NCI-H1694 treated with DMSO at 0.1 percent for 48 hours (cell line): ENCODE measurements around the gene HTR3A.
"Not testable (repeated sequence)": the region's sequence is repeated elsewhere in the genome, so short reads cannot be mapped to it uniquely, and the experiment has no call there.

Experiments used
- DNase-seq: peaks from one replicate; lab custom pipeline; 2025; lab: John Stamatoyannopoulos, UW

Gene HTR3A

DNA sequence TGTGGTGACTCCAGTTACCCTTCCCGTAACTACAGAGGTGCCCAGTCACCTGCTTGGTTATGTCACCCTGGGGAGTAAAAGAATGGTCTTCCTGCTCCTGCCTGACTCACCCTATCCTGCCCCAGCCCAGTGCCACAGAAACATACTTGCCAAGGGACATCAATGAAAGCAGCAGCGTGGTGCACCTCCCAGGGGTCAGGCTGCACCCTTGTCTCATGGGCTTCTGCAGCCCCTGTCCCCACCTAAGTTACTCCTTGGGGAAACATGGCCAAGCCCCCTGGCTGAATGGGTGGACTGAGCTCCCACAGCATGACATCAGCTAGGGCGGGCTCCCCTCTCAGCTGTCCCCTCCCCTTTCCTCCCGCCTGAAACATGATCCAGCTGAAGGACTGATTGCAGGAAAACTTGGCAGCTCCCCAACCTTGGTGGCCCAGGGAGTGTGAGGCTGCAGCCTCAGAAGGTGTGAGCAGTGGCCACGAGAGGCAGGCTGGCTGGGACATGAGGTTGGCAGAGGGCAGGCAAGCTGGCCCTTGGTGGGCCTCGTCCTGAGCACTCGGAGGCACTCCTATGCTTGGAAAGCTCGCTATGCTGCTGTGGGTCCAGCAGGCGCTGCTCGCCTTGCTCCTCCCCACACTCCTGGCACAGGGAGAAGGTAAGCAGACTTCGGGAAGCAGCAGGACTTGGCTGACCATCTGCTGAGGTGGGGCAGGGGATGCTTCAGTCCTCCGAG is at the start of gene HTR3A:
Gene HTR3A, plus strand, starts transcription at position 368 of the 730 bp plus-strand sequence. Its CDS starts 218 bp downstream, at position 586.
- DNase-seq = no peak

DNA sequence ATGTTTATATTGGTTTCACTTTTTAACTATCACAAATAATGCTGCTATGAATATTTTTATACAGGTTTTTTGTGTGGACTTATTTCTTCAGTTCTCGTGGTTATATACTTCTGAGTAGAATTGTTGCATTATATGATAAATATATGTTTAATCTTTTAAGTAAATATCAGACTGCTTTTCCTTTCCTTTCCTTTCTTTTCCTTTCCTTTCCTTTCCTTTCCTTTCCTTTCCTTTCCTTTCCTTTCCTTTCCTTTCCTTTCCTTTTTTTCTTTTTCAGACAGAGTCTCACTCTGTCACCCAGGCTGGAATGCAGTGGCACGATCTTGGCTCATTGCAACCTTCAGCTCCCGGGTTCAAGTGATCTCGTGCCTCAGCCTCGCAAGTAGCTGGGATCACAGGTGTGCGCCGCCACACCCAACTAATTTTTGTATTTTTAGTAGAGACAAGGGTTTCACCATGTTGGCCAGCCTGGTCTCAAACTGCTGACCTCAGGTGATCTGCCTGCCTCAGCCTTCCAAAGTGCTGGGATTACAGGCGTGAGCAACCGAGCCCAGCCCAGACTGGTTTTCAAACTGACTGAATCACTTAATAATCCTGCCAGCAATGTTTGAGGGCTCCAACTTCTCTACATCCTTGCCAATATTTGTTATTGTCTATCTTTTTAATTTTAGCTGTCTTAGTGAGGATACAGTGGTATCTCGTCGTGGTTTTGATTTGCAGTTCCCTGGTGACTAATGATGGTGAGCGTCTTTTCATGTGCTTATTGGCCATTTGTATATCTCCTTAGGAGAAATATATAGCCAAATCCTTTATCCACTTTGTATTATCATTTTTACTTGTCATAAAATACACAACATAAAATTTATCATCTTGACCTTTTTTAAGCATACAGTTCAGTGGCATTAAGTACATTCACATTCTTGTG is 48.4 kb upstream of the HTR3A start:
- DNase-seq = no peak

DNA sequence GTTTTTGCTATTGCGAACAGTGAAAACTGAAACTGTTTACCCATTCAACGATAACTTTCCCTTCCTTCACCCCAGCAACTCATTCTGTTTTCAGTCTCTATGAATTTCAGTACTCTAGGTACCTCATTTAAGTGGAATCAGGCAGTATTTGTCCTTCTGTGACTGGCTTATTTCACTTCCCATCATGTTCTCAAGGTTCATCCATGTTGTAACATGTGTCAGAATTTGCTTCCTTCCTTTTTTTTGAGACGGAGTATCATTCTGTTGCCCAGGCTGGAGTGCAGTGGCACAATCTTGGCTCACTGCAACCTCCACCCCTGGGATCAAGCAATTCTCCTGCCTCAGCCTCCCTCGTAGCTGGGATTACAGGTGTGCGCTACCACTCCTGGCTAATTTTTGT is 46.6 kb upstream of the HTR3A start:
- no peak for DNase-seq

DNA sequence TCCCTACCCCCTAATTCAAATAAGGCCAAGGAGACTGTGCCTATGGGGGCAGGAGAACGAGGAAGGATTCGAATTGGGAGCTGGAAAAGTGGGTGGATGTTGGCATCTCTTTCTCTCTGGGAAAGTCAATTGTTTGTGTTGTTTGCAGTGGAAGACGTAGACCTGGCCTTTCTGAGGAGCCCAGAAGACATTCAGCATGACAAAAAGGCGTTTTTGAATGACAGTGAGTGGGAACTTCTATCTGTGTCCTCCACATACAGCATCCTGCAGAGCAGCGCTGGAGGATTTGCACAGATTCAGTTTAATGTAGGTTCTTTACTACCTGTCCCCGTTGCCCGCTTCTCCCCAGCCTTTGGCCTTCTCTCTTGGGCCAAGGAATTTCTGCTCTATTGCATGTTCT is 42.1 kb upstream of the HTR3A start:
- DNase-seq = no peak

DNA sequence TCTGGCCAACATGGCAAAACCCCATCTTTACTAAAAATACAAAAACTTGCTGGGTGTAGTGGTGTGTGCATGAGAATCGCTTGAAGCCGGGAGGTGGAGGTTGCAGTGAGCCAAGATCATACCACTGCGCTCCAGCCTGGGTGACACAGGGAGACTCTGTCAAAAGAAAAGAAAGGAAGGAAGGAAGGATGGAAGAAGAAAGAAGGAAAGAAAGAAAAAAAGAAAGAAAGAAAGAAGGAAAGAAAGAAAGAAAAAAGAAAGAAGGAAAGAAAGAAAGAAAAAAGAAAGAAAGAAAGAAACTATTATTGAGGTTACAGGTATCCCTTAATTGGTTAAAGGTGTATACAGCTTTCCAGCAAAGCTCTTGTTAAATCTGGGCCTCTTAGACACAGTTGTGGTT is 40.7 kb upstream of the HTR3A start:
- DNase-seq = not testable (repeated sequence)

DNA sequence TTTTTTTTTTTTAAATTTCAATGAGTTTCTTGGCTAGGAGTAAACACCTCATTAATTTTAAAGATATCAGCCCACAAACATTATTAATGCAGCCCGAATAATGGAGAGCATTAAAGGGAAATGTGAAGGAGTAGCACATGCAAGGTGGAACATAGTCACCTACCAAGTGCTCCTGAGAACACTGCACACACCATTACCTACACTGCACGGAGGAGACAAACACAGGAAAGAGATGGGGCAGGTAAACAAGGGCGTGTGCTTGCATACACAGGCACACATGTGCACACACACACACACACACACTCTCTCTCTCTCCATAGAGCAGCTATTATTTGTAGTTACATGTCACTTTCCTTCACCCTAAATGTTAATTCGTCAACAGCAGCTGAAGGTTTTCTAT is 40.1 kb upstream of the HTR3A start:
- DNase-seq = no peak

DNA sequence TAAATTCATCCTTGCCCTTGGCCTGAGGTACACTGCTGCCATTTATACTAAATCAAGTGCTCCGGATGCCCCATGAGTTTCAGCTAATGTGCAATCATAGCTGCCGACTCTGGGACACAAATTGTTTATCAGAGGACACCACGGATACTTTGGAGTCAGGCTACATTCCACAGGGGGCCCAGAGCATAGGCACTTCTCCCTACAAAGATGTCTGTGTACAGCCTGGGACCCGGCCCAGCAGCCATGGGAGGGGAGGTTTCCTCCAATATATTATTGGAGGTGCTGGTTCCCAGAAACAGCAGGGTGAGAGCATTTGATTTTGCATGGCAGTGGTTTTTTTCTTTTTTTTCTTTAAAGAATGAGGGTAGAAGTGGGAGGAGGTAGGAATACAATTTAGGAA is 39.0 kb upstream of the HTR3A start:
- no peak for DNase-seq

DNA sequence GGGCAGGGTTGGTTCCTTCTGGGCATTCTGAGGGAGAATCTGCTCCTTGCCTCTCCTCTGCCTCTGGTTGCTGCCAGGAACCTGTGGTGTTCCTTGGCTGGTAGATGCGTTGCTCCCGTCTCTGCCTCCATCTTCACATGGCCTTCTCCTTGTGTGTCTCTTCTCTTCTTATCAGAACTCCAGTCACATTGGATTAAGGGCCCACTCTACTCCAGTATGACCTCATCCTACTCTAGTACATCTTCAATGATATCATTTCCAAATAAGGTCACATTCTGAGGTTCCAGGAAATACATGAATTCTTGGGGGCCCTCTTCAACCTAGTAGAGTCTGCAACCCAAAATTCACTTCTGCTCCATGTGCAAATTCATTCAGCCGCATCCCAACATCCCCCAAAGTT is 37.0 kb upstream of the HTR3A start:
- DNase-seq = no peak

DNA sequence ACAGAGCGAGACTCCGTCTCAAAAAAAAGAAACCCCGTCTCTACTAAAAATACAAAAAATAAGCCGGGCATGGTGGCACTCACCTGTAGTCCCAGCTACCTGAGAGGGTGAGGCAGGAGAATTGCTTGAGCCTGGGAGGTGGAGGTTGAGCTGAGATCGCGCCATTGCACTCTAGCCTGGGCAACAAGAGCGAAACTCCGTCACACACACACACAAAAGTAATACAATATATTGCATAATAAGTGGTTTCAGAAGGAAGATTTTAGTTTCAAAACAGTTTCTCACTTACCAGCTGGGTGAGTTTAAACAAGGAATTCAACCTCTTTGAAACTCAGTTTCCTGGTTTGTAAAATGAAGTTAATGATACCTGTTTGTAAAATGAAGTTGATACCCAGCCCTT is 32.7 kb upstream of the HTR3A start:
- DNase-seq = no peak

DNA sequence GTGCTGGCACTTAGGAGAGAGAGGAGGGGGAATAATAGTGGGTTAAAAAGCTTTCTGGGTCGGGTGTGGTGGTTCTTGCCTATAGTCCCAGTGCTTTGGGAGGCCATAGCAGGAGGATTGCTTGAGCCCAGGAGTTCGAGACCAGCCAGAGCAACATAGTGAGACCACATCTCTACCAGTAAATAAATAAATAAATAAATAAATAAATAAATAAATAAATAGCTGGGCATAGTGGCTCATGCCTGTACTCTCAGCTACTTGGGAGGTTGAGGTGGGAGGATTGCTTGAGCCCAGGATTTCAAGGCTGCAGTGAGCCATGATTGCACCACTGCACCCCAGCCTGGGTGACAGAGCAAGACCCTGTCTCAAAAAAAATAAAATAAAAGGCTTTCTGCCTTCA is 28.7 kb upstream of the HTR3A start:
- not testable (repeated sequence) for DNase-seq

DNA sequence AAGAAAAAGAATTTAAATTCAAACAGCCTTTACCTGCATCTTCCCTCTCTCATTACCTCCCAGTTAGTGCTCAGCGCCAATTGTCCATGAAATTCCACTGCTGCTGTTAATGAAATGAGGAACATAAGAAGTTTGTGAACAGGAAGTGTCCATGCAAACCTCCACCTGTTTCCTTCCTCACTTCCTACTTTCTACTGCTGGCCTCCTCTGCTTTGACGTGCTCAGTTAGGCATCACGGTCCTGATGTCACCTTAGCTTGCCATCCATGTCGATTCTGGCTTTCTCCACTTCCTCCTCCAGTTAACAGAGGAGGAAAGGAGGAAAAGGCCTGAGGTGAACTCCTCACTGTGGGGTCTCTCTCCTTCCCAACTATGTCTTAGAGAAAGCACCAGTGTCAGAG is 26.9 kb upstream of the HTR3A start:
- no peak for DNase-seq

DNA sequence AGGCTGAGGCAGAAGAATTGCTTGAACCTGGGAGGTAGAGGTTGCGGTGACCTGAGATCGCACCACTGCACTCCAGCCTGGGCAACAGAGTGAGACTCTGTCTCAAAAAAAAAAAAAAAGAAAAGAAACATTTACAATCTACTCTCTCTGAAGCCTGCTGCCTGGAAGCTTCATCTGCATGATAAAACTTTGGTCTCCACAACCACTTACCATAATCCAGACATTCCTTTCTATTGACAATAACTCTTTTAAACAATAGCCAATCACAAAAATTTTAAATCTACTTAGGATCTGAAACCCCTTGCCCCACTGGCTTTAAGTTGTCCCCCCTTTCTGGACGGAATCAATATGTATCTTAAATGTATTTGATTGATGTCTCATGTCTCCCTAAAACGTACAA is 25.0 kb upstream of the HTR3A start:
- no peak for DNase-seq

DNA sequence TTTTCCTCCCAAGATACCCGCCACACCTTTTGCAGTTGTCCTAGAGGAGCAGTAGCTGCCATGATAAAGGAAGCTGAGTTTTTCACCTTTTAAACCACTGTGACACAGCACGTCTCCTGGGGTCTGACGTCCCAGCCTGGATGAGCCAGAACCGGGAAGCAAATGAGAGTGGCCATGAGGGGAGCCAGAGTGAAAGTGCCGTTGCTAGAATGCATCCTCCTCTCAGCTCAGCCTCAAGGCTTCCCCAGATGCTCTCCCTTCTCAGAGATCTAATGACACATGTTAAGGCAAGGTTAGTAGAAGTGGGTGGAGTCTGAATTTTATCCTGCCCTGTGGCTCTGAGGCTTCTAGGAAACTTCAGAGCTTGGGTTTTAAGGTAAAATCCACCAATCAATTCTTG is 23.4 kb upstream of the HTR3A start:
- no peak for DNase-seq

DNA sequence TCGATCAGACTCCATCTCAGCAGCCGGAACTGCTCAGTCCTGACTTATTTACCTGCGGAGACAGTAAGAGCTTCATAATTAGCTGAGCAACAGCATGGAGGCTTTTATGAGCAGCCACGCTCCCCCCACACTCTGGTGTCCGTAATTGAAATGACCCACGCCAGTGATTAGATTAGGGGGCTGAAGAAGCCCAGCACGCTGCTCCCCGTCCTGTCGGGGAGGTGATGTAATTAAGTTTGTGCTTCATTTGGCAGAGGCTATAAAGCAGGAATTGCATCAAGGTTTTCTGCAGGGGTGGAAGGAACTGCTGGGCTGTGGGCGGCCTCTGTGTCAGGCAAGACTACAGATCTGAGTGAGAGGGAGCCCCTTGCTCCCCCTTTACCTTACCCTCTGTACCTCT is 22.8 kb upstream of the HTR3A start:
- no peak for DNase-seq

DNA sequence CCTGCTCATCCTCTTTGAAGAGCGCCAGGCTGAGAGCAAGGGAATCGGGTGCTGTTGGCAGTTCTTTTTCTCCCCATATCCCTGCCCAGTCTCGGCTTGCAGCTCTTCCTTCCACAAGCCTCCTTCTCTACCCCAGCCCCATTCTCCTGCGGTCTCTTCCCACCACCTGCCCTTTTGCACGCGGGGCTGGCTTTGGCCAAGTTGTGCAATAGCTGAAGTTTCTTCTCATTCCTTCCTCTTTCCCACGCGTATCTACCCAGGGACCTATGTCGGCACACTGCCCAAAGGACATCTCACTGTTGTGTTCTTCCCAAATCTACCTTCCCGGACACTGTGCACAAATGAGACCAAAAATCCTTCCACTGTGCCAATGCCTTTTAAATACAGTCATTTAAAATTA is 22.3 kb upstream of the HTR3A start:
- no peak for DNase-seq

DNA sequence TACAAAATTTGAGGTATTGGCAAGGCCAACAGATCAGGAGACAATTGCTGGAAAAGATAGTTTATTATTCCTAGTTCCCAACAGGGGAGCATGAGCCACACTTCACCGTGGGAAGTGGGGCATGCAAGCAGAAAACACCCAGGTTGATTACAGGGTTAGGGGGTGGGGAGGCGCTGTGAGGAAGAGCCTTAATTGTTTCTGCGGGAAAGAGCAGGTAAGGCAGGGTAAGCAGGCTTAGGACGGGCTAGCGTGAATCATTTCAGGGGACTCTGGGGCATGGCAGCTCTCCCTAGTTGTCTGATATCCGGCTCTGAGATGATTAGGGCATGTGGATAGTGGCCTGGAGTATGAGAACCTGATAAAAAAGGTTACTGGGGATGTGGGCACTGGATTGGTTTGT is 20.7 kb upstream of the HTR3A start:
- no peak for DNase-seq

DNA sequence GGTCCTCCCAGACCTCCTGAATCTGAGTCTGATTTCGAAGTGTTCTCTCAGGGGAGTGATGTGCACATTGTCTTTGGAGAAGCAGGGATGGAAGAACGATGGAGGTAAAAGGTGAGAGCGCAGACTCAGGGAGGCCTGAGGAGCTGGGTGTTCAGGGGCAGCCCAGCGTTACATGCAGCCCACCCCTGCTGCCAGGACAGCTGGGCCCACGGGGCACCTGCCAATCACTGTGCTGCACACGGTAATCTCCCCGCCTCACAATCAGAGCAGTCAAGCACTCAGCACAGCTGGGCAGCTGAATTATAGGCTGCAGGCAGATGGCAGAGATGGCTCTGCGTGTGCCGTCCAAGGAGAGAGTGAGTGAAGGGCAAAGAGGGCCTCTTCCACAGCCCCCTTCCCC is 17.9 kb upstream of the HTR3A start:
- peak; percentile 22 for DNase-seq

DNA sequence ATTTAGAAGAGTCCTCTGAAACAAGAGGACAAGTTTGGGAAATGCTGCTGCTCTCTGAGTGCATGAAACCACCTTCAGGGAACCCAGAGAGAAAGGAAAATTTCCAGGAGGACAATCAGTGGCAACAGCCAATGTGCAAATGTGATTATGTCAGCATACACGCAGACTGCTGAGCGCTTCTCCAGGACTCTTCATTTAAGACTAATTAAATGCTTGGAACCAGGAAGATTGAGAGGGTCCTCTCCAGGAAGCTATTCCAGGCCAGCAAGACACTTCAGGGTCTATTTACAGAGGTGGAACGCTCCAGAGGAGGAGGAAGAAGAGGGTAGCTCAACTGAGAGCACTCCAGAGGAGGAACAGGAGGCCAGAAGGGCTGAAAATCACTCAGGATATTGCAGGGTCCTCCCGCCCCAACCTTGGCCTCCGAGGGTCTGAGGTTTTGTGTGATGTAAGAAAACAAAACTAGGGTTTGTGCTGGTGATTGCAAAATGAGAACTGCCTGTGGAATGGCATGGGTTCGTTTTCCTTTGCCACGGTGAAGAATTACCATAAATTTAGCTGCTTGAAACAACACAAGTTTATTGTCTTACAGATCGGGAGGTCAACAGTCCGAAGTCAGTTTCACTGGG is 14.1 kb upstream of the HTR3A start:
- no peak for DNase-seq

DNA sequence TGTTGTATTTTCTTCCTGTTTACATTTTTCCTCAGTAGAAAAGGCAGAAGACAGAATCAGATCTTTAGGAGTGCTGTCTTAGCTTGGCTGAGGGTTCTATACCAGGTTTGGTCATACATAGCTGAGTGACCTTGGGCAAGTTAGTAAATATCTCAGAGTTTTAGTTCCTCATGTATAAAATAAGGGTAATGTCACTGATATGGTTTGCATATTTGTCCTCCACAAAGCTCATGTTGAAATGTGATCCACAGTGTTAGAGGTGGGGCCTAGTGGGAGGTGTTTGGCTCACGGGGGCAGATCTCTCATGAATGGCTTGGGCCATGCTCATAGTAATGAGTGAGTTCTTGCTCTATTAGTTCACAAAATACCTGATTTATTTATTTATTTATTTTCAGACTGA is 7.5 kb upstream of the HTR3A start:
- DNase-seq = no peak

DNA sequence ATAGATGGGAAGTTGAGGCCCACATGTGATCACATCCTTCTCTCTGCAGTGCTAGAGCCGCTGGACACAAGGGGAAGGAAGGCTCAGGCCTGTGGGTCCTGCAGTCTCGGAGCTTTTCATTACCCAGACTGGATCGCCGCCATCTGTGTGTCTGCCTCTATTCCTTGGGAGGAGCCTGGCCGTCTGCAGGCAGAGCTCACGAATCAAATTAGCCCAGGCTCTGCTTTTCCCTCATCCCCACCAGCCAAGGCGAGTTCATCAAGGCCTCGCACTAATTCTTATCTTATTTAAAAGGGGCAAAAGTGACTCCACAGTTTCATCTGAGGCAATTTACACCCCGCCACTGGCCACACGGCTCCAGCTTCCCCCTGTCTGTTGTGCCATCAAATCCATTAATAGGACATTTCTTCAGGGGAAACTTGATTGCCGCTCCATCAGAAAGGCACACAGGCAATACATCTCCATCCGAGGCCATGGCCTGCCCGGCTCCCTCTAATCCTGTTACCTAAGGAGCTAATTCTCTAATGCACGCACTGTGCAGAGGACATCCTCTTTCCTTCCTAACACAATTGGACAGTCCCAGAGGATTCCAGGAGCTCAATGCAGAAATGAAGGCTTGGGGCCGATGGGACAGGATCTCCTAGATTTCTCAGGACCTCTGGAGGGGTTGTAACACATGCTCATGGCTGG is 3.3 kb upstream of the HTR3A start:
- no peak for DNase-seq

DNA sequence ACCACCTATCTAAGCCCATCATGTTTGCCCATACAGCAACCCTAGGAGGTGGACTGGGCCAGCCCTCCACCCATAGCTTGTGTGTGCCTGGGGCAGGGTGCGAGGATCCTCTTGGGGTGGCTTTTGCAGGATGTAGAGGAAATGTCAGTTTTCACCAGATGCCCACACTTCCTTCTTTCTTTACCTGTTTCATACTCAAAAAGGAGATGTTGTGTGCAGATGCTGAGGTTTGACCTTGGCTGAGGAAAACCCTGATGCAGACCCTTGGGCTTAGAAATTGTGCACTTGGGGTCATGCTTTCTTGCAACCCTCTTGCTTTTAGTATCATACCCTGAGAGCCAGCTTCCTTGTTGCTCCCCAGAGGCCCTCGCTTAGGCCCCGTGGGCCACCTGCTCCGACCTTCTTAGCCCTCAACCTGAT is 2.2 kb downstream of the HTR3A start:
- no peak for DNase-seq

DNA sequence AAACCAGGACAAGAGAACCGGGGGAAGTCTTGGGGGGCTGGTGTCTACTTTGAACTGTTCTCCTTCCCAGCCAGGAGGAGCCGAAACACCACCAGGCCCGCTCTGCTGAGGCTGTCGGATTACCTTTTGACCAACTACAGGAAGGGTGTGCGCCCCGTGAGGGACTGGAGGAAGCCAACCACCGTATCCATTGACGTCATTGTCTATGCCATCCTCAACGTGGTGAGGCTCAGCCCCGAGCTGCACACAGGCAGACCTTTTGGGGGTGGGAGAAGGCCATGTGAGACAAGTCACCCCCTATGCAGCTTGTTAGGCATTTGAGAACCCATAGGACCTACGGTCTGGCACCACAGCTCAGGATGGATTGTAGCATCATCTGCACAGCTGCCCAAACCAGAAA is 2.8 kb downstream of the HTR3A start:
- no peak for DNase-seq
